RCC 7860 (cell line): ENCODE measurements around the gene CORO1A.
"Not testable (repeated sequence)": the region's sequence is repeated elsewhere in the genome, so short reads cannot be mapped to it uniquely, and the experiment has no call there.

Experiments
- DNase-seq: peaks from one replicate; pipeline ENCODE4 v3.0.0-alpha.2; 2015; ENCODE audit warnings: low spot score
- FAIRE-seq: peaks from 2 replicates; lab custom pipeline; 2012; peaks lifted over from hg19 to GRCh38; lab: Jason Lieb, UNC

CORO1A gene

DNA sequence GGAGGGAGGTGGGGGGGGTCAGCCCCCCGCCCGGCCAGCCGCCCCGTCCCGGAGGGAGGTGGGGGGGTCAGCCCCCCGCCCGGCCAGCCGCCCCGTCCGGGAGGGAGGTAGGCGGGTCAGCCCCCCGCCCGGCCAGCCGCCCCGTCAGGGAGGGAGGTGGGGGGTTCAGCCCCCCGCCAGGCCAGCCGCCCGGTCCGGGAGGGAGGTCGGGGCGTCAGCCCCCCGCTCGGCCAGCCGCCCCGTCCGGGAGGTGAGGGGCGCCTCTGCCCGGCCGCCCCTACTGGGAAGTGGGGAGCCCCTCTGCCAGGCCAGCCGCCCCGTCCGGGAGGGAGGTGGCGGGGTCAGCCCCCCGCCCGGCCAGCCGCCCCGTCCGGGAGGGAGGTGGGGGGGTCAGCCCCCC lies 14.0 kb upstream of the CORO1A start:
- FAIRE-seq: not testable (repeated sequence)

GRCh38 chr16:30170145-30170544 lies 13.3 kb upstream of the CORO1A start:
- DNase-seq, FAIRE-seq: not testable (repeated sequence)

More for the DNA sequence above, 14.0 kb upstream of the CORO1A start:
- DNase-seq: not testable (repeated sequence)

- no peak for FAIRE-seq
- no peak for DNase-seq
Measured at GRCh38 chr16:30173054-30173453, 10.3 kb upstream of the CORO1A start.

DNA sequence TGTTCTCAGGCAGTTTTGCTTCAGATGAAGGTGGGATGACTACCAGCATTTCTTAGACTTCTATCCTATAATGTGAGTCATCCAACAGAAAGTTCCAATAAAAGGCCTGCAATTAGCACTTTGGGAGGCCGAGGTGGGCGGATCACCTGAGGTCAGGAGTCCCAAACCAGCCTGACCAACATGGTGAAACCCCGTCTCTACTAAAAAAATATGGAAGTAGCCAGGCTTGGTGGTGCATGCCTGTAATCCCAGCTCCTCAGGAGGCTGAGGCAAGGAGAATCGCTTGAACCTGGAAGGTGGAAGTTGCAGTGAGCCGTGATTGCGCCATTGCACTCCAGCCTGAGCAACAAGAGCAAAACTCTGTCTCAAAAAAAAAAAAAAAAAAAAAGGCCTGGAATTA lies 6.5 kb upstream of the CORO1A start:
- FAIRE-seq, DNase-seq: not testable (repeated sequence)

- DNase-seq (no peak), FAIRE-seq (no peak)
Measured at GRCh38 chr16:30179195-30179594, 4.2 kb upstream of the CORO1A start.

DNA sequence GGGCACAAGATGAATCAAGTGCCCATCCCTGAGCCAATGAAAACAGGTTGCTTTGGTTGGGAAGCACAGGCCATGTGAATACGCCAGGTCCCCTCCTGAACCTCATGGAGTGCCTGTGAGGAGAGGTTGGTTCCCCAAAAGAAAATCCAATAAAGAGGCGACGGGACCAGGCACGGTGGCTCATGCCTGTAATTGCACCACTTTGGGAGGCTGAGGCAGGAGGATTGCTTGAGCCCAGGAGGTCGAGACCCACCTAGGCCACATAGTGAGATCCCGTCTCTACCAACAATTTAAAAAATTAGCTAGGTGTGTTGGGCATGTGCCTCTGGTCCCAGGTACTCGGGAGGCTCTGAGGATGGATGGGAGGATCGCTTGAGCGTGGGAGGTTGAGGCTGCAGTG lies 3.5 kb upstream of the CORO1A start:
- DNase-seq (no peak), FAIRE-seq (no peak)

GRCh38 chr16:30180741-30181140 lies 2.7 kb upstream of the CORO1A start:
- DNase-seq: no peak
- no peak for FAIRE-seq

GRCh38 chr16:30184096-30184890 lies 891 bp downstream of the CORO1A start:
- FAIRE-seq: no peak

DNA sequence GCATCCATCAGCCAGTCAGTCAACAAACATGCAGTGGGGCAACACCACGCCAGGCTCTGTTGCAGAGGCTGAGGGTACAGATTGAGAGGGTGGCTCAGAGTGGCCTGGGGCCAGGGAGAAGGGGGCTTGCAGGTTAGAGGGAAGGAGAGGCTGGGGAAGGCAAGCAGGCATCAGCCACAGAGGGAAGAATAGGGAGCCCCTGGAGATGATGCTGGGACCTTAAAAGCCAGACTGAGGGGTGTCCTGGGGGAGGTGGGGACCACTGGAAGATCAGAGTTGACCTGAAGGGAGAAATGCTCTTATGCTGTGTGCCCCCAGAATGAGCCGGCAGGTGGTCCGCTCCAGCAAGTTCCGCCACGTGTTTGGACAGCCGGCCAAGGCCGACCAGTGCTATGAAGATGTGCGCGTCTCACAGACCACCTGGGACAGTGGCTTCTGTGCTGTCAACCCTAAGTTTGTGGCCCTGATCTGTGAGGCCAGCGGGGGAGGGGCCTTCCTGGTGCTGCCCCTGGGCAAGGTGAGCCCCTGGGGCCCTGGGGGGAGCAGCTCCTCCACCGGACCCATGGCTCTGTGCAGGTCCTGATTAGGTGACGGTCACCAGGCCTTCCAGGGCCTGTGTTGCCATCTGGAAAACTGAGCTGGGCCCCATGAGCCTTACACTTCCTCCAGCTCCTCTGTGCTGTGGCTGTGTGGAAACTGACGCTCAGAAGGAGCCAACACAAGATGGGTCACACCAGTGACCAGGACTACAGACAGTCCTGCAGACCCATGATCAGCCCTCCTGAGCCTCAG lies 1.7 kb downstream of the CORO1A start:
- FAIRE-seq (no peak), DNase-seq (no peak)

More at GRCh38 chr16:30184096-30184890, 891 bp downstream of the CORO1A start:
- DNase-seq: no peak

GRCh38 chr16:30185683-30186421 lies 2.5 kb downstream of the CORO1A start:
- no peak for FAIRE-seq
- no peak for DNase-seq

DNA sequence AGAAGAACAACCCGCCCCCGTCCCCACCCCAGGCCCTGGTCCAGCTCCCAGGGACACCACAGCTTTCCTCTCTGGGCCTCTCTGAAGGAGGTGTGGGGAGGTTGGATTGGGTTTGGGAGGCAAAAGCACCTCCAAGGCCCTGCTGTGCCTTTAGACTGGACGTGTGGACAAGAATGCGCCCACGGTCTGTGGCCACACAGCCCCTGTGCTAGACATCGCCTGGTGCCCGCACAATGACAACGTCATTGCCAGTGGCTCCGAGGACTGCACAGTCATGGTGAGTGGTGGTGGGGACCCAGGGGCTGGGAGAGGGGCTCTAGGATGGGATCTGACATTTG lies 3.0 kb downstream of the CORO1A start:
- FAIRE-seq (no peak), DNase-seq (no peak)

GRCh38 chr16:30186782-30187555 lies 3.6 kb downstream of the CORO1A start:
- DNase-seq: no peak
- FAIRE-seq: no peak

- FAIRE-seq (no peak), DNase-seq (no peak)
Measured at GRCh38 chr16:30187556-30187865, 4.1 kb downstream of the CORO1A start.

GRCh38 chr16:30187971-30188561 lies 4.7 kb downstream of the CORO1A start:
- DNase-seq (no peak), FAIRE-seq (no peak)

DNA sequence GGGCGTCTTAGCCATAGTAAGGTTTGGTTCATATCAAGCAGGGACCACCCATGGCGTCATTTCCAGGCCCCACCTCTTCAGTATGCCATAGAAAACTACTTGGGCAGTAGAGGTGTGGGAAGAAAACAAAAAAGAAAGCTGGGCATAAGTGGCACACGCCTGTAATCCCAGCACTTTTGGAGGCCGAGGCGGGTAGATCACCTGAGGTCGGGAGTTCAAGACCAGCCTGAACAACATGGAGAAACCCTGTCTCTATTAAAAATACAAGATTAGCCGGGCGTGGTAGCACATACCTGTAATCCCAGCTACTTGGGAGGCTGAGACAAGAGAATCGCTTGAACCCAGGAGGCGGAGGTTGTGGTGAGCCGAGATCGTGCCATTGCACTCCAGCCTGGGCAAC lies 7.8 kb downstream of the CORO1A start:
- DNase-seq, FAIRE-seq: not testable (repeated sequence)

GRCh38 chr16:30193098-30193497 lies 9.7 kb downstream of the CORO1A start:
- not testable (repeated sequence) for FAIRE-seq, DNase-seq

- peak; percentile 92 for FAIRE-seq
- DNase-seq: not testable (repeated sequence)
Measured at GRCh38 chr16:30193615-30194014, 10.2 kb downstream of the CORO1A start, which contains the start of the genes BOLA2B and SLX1A. BOLA2B (minus strand) TSS chr16:30193666; CDS start chr16:30193595, 71 bp downstream. SLX1A (plus strand) TSS chr16:30193875; CDS start chr16:30194085, 210 bp downstream.

DNA sequence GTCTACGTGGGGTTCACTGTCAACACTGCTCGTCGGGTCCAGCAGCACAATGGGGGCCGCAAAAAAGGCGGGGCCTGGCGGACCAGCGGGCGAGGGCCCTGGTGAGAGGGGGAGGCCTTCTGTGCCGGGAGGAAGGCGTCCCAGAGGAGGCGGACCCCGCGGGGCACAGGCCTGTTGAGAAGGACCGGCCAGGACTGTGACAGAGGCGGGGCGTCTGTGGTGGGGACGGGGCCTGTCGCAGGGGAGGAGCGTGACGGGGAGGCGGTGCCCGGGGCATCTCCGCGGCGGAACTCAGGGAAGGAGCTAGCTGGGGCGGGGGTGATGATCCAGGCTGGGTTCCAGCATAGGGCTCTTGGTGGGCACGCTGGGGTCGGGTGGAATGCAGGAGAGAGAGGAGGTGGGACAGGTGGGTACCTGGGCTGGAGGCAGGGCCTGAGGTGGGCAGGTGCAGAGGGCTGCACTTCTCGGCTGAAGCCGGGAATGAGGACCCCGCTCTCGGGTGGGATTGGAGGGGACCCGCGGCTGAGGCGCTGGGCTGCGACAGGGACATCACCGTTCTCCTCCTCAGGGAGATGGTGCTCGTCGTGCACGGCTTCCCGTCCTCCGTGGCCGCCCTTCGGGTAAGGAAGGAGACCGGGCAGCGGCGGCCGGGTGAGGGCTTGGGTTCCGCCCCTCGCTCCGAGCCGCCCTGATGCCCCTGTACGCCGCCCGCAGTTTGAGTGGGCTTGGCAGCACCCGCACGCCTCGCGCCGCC lies 10.9 kb downstream of the CORO1A start:
- FAIRE-seq: peak; percentile 40
- DNase-seq: not testable (repeated sequence)

GRCh38 chr16:30197001-30197400 lies 13.6 kb downstream of the CORO1A start:
- DNase-seq, FAIRE-seq: not testable (repeated sequence)
